Memory B cell (primary cell): ENCODE data around the gene ZBED2.
"Not testable (repeated sequence)": the region's sequence is repeated elsewhere in the genome, so short reads cannot be mapped to it uniquely, and the experiment has no call there.

ENCODE experiments used
- ATAC-seq: fragments of 150-1000 bp; cut with Tn5 transposase; 2 replicates; pipeline ENCODE4 v1.10.0; 2021; ENCODE audit warnings: low read depth, mild to moderate bottlenecking, moderate library complexity
- DNase-seq, 2 donors: peaks; one replicate each; pipeline ENCODE4 v3.0.0; 2022; ENCODE audit warnings: low spot score in 2 of 2
- H3K27ac Mint-ChIP-seq: one replicate; pipeline ENCODE4 v1.8.0; 2022; ENCODE audit warnings: mild to moderate bottlenecking, moderate library complexity, mixed read lengths
- H3K27me3 Mint-ChIP-seq: one replicate; pipeline ENCODE4 v1.8.0; 2022; ENCODE audit warnings: mixed read lengths
- H3K36me3 Mint-ChIP-seq: one replicate; pipeline ENCODE4 v1.8.0; 2022; ENCODE audit warnings: mild to moderate bottlenecking, mixed read lengths
- H3K4me1 Mint-ChIP-seq: one replicate; pipeline ENCODE4 v1.8.0; 2022; ENCODE audit warnings: mixed read lengths
- H3K4me3 Mint-ChIP-seq: one replicate; pipeline ENCODE4 v1.8.0; 2022; ENCODE audit warnings: mild to moderate bottlenecking, moderate library complexity, mixed read lengths
- H3K9me3 Mint-ChIP-seq: one replicate; pipeline ENCODE4 v1.8.0; 2022; ENCODE audit warnings: mixed read lengths

ZBED2 gene

DNA sequence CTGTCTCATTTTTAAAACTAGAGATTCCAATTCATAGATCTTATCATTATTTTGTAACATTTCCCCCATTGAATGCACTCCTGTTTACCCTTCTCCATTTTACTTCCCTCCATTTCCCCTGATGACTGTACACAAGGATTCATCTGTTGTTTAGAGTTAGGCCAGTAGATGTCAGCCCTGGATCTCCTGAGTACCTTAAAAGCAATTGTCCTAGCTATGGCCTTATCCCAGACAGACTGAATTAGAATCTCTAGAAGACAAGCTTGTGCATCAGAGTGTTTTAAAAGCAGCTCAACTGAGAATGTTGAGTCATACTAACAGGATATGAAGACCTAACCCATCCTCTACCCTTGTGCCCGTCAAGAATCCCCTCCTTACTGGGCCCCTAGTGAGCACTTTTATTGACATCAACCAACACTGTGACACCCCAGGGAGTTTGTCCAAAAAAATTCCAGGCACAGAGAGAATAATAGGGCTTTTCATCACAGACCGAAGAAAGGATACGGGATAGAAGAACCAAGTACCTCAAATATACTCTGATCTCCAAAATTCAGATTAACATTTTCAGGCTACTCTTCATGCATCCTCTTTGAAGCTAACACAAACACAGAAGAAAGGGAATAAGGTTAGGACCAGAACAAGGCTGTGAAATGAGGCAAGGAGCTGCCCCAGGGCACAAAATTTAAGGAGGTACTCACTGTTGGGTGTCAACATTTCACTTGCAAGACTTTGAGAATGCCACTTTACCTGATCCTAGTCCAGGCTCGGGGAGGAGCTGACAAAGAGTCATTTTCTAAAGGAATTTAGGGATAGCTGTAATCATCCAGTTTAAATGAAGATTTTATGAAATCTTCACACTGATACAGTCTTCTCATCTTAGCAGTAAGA is 17.1 kb downstream of the ZBED2 start:
- DNase-seq (no peak), ATAC-seq (peak; percentile 79)
- Mint-ChIP-seq H3K4me1 (peaks cover 3% of the 10 kb centered on the region), H3K9me3 (no peaks in the 10 kb centered on the region), H3K4me3 (no peak overlapping the region), H3K27ac (no peak overlapping the region), H3K27me3 (no peaks in the 10 kb centered on the region), H3K36me3 (no peaks in the 10 kb centered on the region)

DNA sequence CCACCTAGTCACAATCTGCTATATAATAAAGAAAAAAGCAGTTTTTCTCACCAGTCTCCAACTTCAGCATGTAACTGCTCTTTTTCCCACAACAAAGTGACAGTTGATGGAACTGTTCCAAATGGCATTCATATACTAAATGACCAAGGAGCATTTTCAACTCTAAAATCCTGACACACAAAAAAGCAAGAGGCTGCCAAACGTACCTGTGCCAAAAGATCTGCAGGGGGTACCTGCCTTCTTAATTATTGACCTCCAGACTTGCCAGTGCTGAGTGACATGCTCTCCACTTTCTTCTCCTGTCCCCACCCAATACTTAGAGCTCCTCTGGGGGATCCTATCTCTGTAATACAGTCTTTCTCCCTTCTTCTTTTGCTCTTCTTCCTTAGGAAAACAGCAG is 18.0 kb downstream of the ZBED2 start:
- peaks cover 3% of the 10 kb centered on the region for H3K4me1 Mint-ChIP-seq
- H3K4me3 Mint-ChIP-seq = no peak overlapping the region
- H3K36me3 Mint-ChIP-seq = no peaks in the 10 kb centered on the region
- H3K27me3 Mint-ChIP-seq = no peaks in the 10 kb centered on the region
- no peaks in the 10 kb centered on the region for H3K9me3 Mint-ChIP-seq
- ATAC-seq (no peak), DNase-seq (no peak)
- H3K27ac Mint-ChIP-seq = no peak overlapping the region

DNA sequence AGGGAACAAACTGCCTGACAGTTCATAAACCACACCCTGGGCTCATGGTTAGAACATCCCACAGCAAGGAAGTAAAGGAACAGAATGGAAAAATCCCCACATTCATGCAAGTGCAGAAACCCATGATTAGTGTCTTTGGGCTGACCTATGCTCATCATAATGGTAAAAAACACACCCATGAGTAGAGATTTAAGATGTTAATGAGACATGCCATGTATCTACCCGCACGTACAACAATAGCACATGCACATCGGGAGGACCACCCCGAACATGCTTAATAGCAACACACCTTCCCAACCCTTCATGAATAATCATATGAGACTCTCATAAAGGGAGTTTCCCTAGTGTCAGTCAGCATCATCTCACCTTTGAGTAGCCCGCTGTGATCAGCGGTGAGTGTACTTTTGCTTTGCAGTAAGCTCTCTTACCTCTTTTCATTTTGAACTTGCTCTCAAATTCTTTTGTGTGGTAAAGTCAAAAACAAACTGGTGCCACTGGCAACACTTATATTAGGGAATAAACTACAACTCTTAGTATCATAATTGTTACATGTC is 23.2 kb downstream of the ZBED2 start:
- H3K9me3 Mint-ChIP-seq = no peaks in the 10 kb centered on the region
- H3K4me3 Mint-ChIP-seq = no peak overlapping the region
- no peaks in the 10 kb centered on the region for H3K27me3 Mint-ChIP-seq
- H3K4me1 Mint-ChIP-seq = no peaks in the 10 kb centered on the region
- H3K36me3 Mint-ChIP-seq = peaks cover 2% of the 10 kb centered on the region
- H3K27ac Mint-ChIP-seq = no peak overlapping the region
- no peak for ATAC-seq
- DNase-seq = no peak

- ATAC-seq = no peak
Measured at GRCh38 chr3:111571282-111571681, 23.9 kb downstream of the ZBED2 start.

GRCh38 chr3:111570404-111571030 is 24.6 kb downstream of the ZBED2 start:
- Mint-ChIP-seq H3K4me1 (no peaks in the 10 kb centered on the region), H3K27me3 (peaks cover under 1% of the 10 kb centered on the region), H3K36me3 (peaks cover 2% of the 10 kb centered on the region), H3K4me3 (no peak overlapping the region), H3K9me3 (no peaks in the 10 kb centered on the region), H3K27ac (no peak overlapping the region)
- ATAC-seq (no peak), DNase-seq (no peak)

More at GRCh38 chr3:111571282-111571681, 23.9 kb downstream of the ZBED2 start:
- Mint-ChIP-seq H3K9me3 (no peaks in the 10 kb centered on the region), H3K4me3 (no peak overlapping the region), H3K27ac (no peak overlapping the region), H3K36me3 (peaks cover 2% of the 10 kb centered on the region), H3K4me1 (no peaks in the 10 kb centered on the region), H3K27me3 (no peaks in the 10 kb centered on the region)
- DNase-seq = no peak

- Mint-ChIP-seq H3K4me3 (no peak overlapping the region), H3K4me1 (no peaks in the 10 kb centered on the region), H3K9me3 (no peaks in the 10 kb centered on the region), H3K36me3 (peaks cover 2% of the 10 kb centered on the region), H3K27me3 (peaks cover 2% of the 10 kb centered on the region), H3K27ac (no peak overlapping the region)
- no peak for DNase-seq
- ATAC-seq = no peak
Measured at GRCh38 chr3:111568911-111569310, 26.2 kb downstream of the ZBED2 start.

DNA sequence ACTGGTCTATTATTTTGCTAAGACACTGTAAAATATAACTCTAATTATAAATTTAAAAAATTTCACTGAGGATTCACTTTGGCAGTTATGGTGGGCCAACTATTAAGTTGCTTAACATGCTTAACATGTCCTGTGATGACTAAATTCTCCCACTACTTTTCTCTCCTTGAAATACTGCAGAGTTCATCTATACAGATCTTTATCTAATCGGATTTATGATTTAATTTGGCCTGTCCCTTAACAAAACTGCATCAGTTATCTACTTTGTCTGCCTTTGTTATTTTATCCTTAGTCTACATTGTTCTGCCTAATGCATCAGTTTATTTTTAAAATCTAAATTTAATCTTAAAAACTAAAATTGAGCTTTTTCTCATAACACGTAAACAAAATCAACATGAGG is 26.8 kb downstream of the ZBED2 start:
- peaks cover 2% of the 10 kb centered on the region for H3K36me3 Mint-ChIP-seq
- no peaks in the 10 kb centered on the region for H3K4me1 Mint-ChIP-seq
- no peak for ATAC-seq

DNA sequence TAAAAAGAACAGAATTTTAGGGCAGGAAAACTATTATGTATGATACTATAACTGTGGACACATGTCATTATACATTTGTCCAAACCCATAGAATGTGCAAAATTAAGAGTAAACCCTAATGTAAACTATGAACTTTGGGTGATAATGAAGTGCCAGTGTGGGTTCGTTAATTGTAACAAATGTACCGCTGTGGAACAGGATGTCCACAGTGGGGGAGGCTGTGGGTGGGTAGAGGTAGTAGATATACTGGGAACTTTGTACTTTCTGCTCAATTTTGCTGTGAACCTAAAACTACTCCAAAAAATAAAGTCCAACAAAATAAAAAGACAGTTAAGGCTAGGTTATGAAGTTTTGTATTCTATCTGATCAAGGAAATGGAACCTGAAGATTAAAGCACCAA is 28.3 kb downstream of the ZBED2 start:
- H3K27ac Mint-ChIP-seq = no peak overlapping the region
- ATAC-seq (no peak), DNase-seq (no peak)
- peaks cover 2% of the 10 kb centered on the region for H3K27me3 Mint-ChIP-seq
- no peaks in the 10 kb centered on the region for H3K9me3 Mint-ChIP-seq
- peaks cover 2% of the 10 kb centered on the region for H3K36me3 Mint-ChIP-seq
- peaks cover 2% of the 10 kb centered on the region for H3K4me1 Mint-ChIP-seq
- no peak overlapping the region for H3K4me3 Mint-ChIP-seq

More for the DNA sequence above, 26.8 kb downstream of the ZBED2 start:
- H3K4me3 Mint-ChIP-seq = no peak overlapping the region
- DNase-seq = no peak
- H3K27ac Mint-ChIP-seq = no peak overlapping the region
- H3K27me3 Mint-ChIP-seq = peaks cover 2% of the 10 kb centered on the region
- no peaks in the 10 kb centered on the region for H3K9me3 Mint-ChIP-seq

GRCh38 chr3:111561902-111562301 is 33.2 kb downstream of the ZBED2 start:
- H3K9me3 Mint-ChIP-seq, DNase-seq, H3K27ac Mint-ChIP-seq, H3K27me3 Mint-ChIP-seq, H3K4me3 Mint-ChIP-seq, H3K36me3 Mint-ChIP-seq, H3K4me1 Mint-ChIP-seq, ATAC-seq: not testable (repeated sequence)

GRCh38 chr3:111548756-111549155 is 46.4 kb downstream of the ZBED2 start:
- DNase-seq (no peak), ATAC-seq (no peak)
- Mint-ChIP-seq H3K4me3 (peak overlapping the region; percentile 58), H3K27me3 (no peaks in the 10 kb centered on the region), H3K36me3 (no peaks in the 10 kb centered on the region), H3K4me1 (peaks cover 8% of the 10 kb centered on the region), H3K9me3 (no peaks in the 10 kb centered on the region), H3K27ac (no peak overlapping the region)

DNA sequence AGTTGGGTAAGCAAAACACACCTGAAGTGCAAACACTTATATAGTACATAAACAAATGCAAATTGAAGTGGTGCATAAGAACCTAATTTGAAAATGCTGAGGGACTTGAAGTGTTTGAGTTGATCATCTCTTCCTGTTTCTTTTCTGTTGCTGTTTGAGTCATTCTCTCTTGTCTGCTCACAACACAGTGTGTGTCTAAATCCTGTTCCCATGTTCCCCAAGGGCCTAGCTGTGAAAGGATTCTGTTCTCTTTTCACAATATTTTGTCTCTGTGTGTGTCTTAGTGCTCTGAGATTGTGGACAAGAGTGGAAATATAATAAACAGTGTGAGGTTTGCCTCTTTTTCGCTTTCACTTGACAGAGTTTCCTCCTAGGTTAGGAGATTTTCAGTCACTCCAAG is 47.1 kb downstream of the ZBED2 start:
- Mint-ChIP-seq H3K4me3 (peak overlapping the region; percentile 58), H3K9me3 (no peaks in the 10 kb centered on the region), H3K27ac (no peak overlapping the region), H3K27me3 (no peaks in the 10 kb centered on the region), H3K4me1 (peaks cover 11% of the 10 kb centered on the region), H3K36me3 (no peaks in the 10 kb centered on the region)
- no peak for DNase-seq
- peak; percentile 49 for ATAC-seq

- no peaks in the 10 kb centered on the region for H3K9me3 Mint-ChIP-seq
- H3K4me1 Mint-ChIP-seq = peaks cover 13% of the 10 kb centered on the region
- no peak overlapping the region for H3K27ac Mint-ChIP-seq
- no peaks in the 10 kb centered on the region for H3K27me3 Mint-ChIP-seq
- ATAC-seq (peak; percentile 82), DNase-seq (peak in 1 of 2 donors; percentile 2)
- peak overlapping the region; percentile 58 for H3K4me3 Mint-ChIP-seq
- H3K36me3 Mint-ChIP-seq = no peaks in the 10 kb centered on the region
Measured at GRCh38 chr3:111547631-111548030, 47.5 kb downstream of the ZBED2 start.

DNA sequence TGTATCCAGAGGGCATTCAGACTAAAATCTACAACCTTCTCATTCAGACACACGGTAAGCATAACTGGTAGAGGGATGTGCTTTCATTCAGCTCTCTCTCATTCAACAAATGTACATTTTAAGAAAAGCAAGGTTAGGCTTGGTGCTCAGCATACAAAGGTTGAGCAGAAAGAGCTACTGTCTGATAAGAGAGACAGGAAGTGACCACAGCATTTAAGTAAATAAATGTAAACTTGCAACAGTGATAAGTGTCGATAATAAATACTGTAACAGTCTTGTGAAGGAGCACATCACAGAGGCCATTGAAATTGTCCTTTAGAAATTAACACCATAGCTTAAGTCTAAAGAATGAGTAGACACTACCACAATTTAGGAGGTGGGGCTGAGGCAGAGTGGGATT is 49.8 kb downstream of the ZBED2 start:
- Mint-ChIP-seq H3K4me3 (no peak overlapping the region), H3K27ac (no peak overlapping the region), H3K9me3 (no peaks in the 10 kb centered on the region), H3K36me3 (no peaks in the 10 kb centered on the region), H3K27me3 (no peaks in the 10 kb centered on the region), H3K4me1 (peaks cover 19% of the 10 kb centered on the region)
- DNase-seq (no peak), ATAC-seq (no peak)
